Measurements from ENCODE around the gene SUSD6. TPM values are rescaled to one million over a fixed set of nuclear protein-coding genes. Genes with fewer than 3 reads are reported as not detected.

SUSD6 gene
- total and polyA plus RNA-seq, 2 donors (not counting 1 experiment from before 2014, with no cell fraction given), result 62.3 to 97.8 TPM

DNA sequence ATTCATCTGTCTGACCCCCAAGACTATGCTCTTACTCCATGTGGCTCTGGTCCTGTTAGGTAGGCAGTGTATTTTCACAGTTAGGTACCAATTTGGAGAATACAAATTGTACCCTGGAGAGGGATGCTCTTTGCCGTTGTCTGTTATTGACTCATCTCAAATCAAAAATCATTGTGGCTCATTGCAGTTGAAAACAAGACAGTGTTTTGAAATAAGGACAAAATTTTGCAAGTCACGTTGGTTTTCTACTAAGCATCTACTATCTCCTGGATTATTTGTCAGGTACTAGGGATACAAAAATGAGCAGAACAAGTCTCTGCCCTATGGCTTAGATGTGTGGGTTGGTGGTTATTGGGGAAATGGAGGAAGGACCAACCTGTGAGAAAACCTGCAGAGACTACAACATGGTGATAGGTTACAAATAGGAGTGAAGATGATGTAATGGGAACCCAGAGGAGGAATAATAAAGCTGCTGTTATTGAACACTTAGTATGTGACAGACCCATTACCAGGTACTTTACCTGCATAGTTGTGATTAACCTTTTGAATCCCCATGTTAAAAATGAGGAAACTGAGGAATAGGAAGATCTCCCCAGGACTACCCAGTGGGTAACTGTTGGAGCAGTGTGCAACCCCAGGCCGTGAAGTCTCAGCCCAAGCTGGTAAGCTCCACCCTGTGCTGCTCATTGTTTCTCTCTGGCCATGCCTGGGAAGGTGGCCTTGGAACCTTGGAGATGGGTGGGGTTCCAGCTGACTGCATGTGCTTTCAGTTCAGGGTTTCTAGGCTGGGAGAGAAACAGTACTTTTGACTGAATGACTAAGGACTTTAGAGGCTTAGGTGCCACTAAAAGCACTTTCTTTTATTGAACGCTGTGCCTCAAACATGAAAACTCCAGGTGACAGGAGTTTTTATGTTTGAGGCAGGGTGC is 82.7 kb downstream of the SUSD6 start:
- Histone ChIP-seq H3K4me1 (ENCODE audit: control insufficient read depth in 2 of 2, insufficient read depth in 2 of 2, low read length in 2 of 2) (peaks cover 66 to 67% of the 10 kb centered on the region in 2 donors), H3K9me3 (ENCODE audit: control extremely low read depth in 1 of 3, control insufficient read depth in 2 of 3, insufficient read depth in 1 of 3, low read length in 2 of 3) (no peaks in the 10 kb centered on the region), H3K79me2 (ENCODE audit: control insufficient read depth, insufficient read depth, low read length) (peaks cover 98% of the 10 kb centered on the region), H3K27ac (ENCODE audit: low read length in 2 of 2) (peak overlapping the region; percentile 45 to 71), H3K4me3 (ENCODE audit: control extremely low read depth in 1 of 5, extremely low read depth in 1 of 5, insufficient read depth in 1 of 5, low read depth in 2 of 5, low read length in 4 of 5) (no peak overlapping the region), H3K4me2 (replicated peaks; ENCODE audit: low read depth, low read length, poor library complexity, severe bottlenecking) (peak overlapping the region; percentile 63), H2AFZ (ENCODE audit: insufficient read depth, low read depth, low read length, poor library complexity, severe bottlenecking) (no peak overlapping the region), H3K27me3 (replicated peaks in 1 of 4; ENCODE audit: control extremely low read depth in 1 of 4, control insufficient read depth in 3 of 4, insufficient read depth in 4 of 4, low read length in 3 of 4) (no peaks in the 10 kb centered on the region), H3K36me3 (replicated peaks in 1 of 2; ENCODE audit: control extremely low read depth in 1 of 2, control insufficient read depth in 1 of 2, extremely low read depth in 1 of 2, insufficient read depth in 2 of 2, low read length in 1 of 2) (peaks cover 2 to 7% of the 10 kb centered on the region in 2 experiments), H4K20me1 (ENCODE audit: control insufficient read depth, insufficient read depth, low read length, poor library complexity, severe bottlenecking) (peaks cover 73% of the 10 kb centered on the region), H3K9ac (ENCODE audit: low read length) (no peak overlapping the region)
- DNase-seq (no peak), ATAC-seq (ENCODE audit: low read depth) (no peak)
- peak overlapping the region; percentile 90 for H3K27ac Mint-ChIP-seq
- H3K9me3 Mint-ChIP-seq (ENCODE audit: insufficient read depth), result no peaks in the 10 kb centered on the region
- peak overlapping the region; percentile 65 for H3K4me3 Mint-ChIP-seq
- intact Hi-C loops (cut with micrococcal nuclease), result loop anchor here (1.0 to 5.0 kb wide), 2 partner anchors 9 to 42 kb away; no protein-coding TSS in a partner anchor
- no peaks in the 10 kb centered on the region for H3K27me3 Mint-ChIP-seq
- 77% methylated on average over 3 of the region's 4 CpGs for WGBS (ENCODE audit: insufficient coverage)
- H3K4me1 Mint-ChIP-seq, result peaks cover 89% of the 10 kb centered on the region
- CTCF ChIA-PET, result interaction anchor here (0.8 kb wide), 1 partner anchor 9 kb away, joined by 3 read pairs; no protein-coding TSS in a partner anchor
- TF ChIP-seq, protein P1, sequence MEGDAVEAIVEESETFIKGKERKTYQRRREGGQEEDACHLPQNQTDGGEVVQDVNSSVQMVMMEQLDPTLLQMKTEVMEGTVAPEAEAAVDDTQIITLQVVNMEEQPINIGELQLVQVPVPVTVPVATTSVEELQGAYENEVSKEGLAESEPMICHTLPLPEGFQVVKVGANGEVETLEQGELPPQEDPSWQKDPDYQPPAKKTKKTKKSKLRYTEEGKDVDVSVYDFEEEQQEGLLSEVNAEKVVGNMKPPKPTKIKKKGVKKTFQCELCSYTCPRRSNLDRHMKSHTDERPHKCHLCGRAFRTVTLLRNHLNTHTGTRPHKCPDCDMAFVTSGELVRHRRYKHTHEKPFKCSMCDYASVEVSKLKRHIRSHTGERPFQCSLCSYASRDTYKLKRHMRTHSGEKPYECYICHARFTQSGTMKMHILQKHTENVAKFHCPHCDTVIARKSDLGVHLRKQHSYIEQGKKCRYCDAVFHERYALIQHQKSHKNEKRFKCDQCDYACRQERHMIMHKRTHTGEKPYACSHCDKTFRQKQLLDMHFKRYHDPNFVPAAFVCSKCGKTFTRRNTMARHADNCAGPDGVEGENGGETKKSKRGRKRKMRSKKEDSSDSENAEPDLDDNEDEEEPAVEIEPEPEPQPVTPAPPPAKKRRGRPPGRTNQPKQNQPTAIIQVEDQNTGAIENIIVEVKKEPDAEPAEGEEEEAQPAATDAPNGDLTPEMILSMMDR (IDR thresholded peaks at IDR 0.05), result no peak
- TF ChIP-seq EZH2 (IDR thresholded peaks at IDR 0.05; ENCODE audit: borderline replicate concordance, insufficient read depth, low read depth, low read length, poor library complexity, severe bottlenecking), result no peak
- POLR2A ChIA-PET, result no interaction called here

Measured in B cell (primary cell).